Activated CD8-positive, alpha-beta T cell treated with anti-CD3 and anti-CD28 coated beads for 36 hours (primary cell): ENCODE measurements around the gene TET2. TPM values are rescaled to one million over a fixed set of nuclear protein-coding genes. Genes with fewer than 3 reads are reported as not detected.

ENCODE experiments used
- ATAC-seq: fragments of 200-7000 bp; cut with Tn5 transposase; one replicate; pipeline ENCODE4 v1.10.0; 2021; ENCODE audit warnings: mild to moderate bottlenecking, moderate library complexity
- CTCF ChIA-PET: fragments of 350-600 bp; sonication (Branson Sonifier 250); formaldehyde crosslinking; loops from one replicate; lab custom pipeline; 2021; ENCODE audit warnings: antibody characterized with exemption; lab: Charles Lee
- POLR2A ChIA-PET: fragments of 350-600 bp; sonication (Branson Sonifier 250); formaldehyde crosslinking; loops from one replicate; lab custom pipeline; 2021; ENCODE audit warnings: antibody characterized with exemption; lab: Charles Lee
- DNase-seq: peaks from one replicate; pipeline ENCODE4 v3.0.0-alpha.2; 2020
- H3K27ac Mint-ChIP-seq: one replicate; pipeline ENCODE4 v1.8.0; 2021; ENCODE audit warnings: mild to moderate bottlenecking, mixed read lengths
- H3K27me3 Mint-ChIP-seq: one replicate; pipeline ENCODE4 v1.8.0; 2021; ENCODE audit warnings: mixed read lengths
- H3K36me3 Mint-ChIP-seq: one replicate; pipeline ENCODE4 v1.8.0; 2021; ENCODE audit warnings: low read depth, mixed read lengths
- H3K4me1 Mint-ChIP-seq: one replicate; pipeline ENCODE4 v1.8.0; 2021; ENCODE audit warnings: low read depth, mixed read lengths
- H3K4me3 Mint-ChIP-seq: one replicate; pipeline ENCODE4 v1.8.0; 2021; ENCODE audit warnings: mild to moderate bottlenecking, moderate library complexity, mixed read lengths
- H3K9me3 Mint-ChIP-seq: one replicate; pipeline ENCODE4 v1.8.0; 2021; ENCODE audit warnings: mixed read lengths
- intact Hi-C: fragments of 100-400 bp; cut with micrococcal nuclease; formaldehyde crosslinking; loops from one replicate; pipeline ENCODE4 v1.10.0; 2022
- total RNA-seq, 2 experiments: library from RNA; stranded (reverse); gene quantifications; one replicate each; pipeline ENCODE4 v1.2.3, GENCODE V29; 2021
- TF ChIP-seq, protein P1 (sequence below): fragments of 200-600 bp; IDR thresholded peaks from one replicate; pipeline ENCODE4 v1.8.0; 2022; ENCODE audit warnings: antibody characterized with exemption, mild to moderate bottlenecking

The TET2 gene
- total RNA-seq, 2 experiments from 2014 or later: 31.3 to 36.0 TPM

- Mint-ChIP-seq H3K27ac (no peak overlapping the region), H3K4me3 (no peak overlapping the region), H3K9me3 (no peaks in the 10 kb centered on the region), H3K4me1 (peaks cover 40% of the 10 kb centered on the region), H3K36me3 (peaks cover 36% of the 10 kb centered on the region), H3K27me3 (no peaks in the 10 kb centered on the region)
- TF ChIP-seq, protein P1, sequence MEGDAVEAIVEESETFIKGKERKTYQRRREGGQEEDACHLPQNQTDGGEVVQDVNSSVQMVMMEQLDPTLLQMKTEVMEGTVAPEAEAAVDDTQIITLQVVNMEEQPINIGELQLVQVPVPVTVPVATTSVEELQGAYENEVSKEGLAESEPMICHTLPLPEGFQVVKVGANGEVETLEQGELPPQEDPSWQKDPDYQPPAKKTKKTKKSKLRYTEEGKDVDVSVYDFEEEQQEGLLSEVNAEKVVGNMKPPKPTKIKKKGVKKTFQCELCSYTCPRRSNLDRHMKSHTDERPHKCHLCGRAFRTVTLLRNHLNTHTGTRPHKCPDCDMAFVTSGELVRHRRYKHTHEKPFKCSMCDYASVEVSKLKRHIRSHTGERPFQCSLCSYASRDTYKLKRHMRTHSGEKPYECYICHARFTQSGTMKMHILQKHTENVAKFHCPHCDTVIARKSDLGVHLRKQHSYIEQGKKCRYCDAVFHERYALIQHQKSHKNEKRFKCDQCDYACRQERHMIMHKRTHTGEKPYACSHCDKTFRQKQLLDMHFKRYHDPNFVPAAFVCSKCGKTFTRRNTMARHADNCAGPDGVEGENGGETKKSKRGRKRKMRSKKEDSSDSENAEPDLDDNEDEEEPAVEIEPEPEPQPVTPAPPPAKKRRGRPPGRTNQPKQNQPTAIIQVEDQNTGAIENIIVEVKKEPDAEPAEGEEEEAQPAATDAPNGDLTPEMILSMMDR: no peak
- ChIA-PET CTCF (interaction anchor here (0.6 to 1.0 kb wide), 2 partner anchors 20 to 194 kb away, joined by 3 read pairs; no protein-coding TSS in a partner anchor), POLR2A (interaction anchor here (0.6 kb wide), 1 partner anchor 38 kb away, joined by 3 read pairs; no protein-coding TSS in a partner anchor)
- ATAC-seq (no peak), DNase-seq (no peak)
- intact Hi-C loops: no loop called here
Observed at GRCh38 chr4:105277702-105278101, 131.0 kb downstream of the TET2 start.

GRCh38 chr4:105279314-105279713, 132.6 kb downstream of the TET2 start:
- TF ChIP-seq, protein P1: no peak
- no peaks in the 10 kb centered on the region for H3K27me3 Mint-ChIP-seq
- ATAC-seq (no peak), DNase-seq (no peak)
- intact Hi-C loops: no loop called here
- peaks cover 25% of the 10 kb centered on the region for H3K36me3 Mint-ChIP-seq
- H3K27ac Mint-ChIP-seq: peak overlapping the region; percentile 2
- H3K4me3 Mint-ChIP-seq: no peak overlapping the region
- H3K4me1 Mint-ChIP-seq: peaks cover 26% of the 10 kb centered on the region
- POLR2A ChIA-PET: interaction anchor here (1.1 kb wide), 1 partner anchor 132 kb away, joined by 4 read pairs; no protein-coding TSS in a partner anchor
- CTCF ChIA-PET: interaction anchor here (1.3 kb wide), 1 partner anchor 99 kb away, joined by 3 read pairs; no protein-coding TSS in a partner anchor
- no peaks in the 10 kb centered on the region for H3K9me3 Mint-ChIP-seq

- intact Hi-C loops: no loop called here
- DNase-seq (no peak), ATAC-seq (no peak)
- peak overlapping the region; percentile 7 for H3K27ac Mint-ChIP-seq
- TF ChIP-seq, protein P1: no peak
- peaks cover 3% of the 10 kb centered on the region for H3K9me3 Mint-ChIP-seq
- no peaks in the 10 kb centered on the region for H3K27me3 Mint-ChIP-seq
- peaks cover 13% of the 10 kb centered on the region for H3K36me3 Mint-ChIP-seq
- no peak overlapping the region for H3K4me3 Mint-ChIP-seq
- POLR2A ChIA-PET: interaction anchor here (1.1 kb wide), 1 partner anchor 133 kb away, joined by 4 read pairs; no protein-coding TSS in a partner anchor
- H3K4me1 Mint-ChIP-seq: peaks cover 24% of the 10 kb centered on the region
- CTCF ChIA-PET: interaction anchor here (0.6 kb wide), 1 partner anchor 49 kb away, joined by 3 read pairs; no protein-coding TSS in a partner anchor
Observed at GRCh38 chr4:105280338-105281123, 133.9 kb downstream of the TET2 start.

GRCh38 chr4:105281124-105281415, 134.4 kb downstream of the TET2 start:
- no peak overlapping the region for H3K27ac Mint-ChIP-seq
- peaks cover 21% of the 10 kb centered on the region for H3K4me1 Mint-ChIP-seq
- H3K4me3 Mint-ChIP-seq: no peak overlapping the region
- TF ChIP-seq, protein P1: no peak
- H3K27me3 Mint-ChIP-seq: no peaks in the 10 kb centered on the region
- POLR2A ChIA-PET: no interaction called here
- ATAC-seq (no peak), DNase-seq (no peak)
- CTCF ChIA-PET: interaction anchor here (0.6 kb wide), 1 partner anchor 50 kb away, joined by 3 read pairs; no protein-coding TSS in a partner anchor
- H3K9me3 Mint-ChIP-seq: peaks cover 3% of the 10 kb centered on the region
- peaks cover 8% of the 10 kb centered on the region for H3K36me3 Mint-ChIP-seq
- intact Hi-C loops: no loop called here

GRCh38 chr4:105282489-105282888, 135.8 kb downstream of the TET2 start:
- ChIA-PET POLR2A (no interaction called here), CTCF (no interaction called here)
- H3K4me3 Mint-ChIP-seq: no peak overlapping the region
- DNase-seq: no peak
- no peak overlapping the region for H3K27ac Mint-ChIP-seq
- peaks cover 14% of the 10 kb centered on the region for H3K4me1 Mint-ChIP-seq
- TF ChIP-seq, protein P1: no peak
- intact Hi-C loops: no loop called here
- peaks cover 8% of the 10 kb centered on the region for H3K9me3 Mint-ChIP-seq
- no peak for ATAC-seq
- no peaks in the 10 kb centered on the region for H3K27me3 Mint-ChIP-seq
- H3K36me3 Mint-ChIP-seq: peaks cover 2% of the 10 kb centered on the region
